ENCODE results near the gene PPCDC.
"Not testable (repeated sequence)": the region's sequence is repeated elsewhere in the genome, so short reads cannot be mapped to it uniquely, and the experiment has no call there.

The PPCDC gene

DNA sequence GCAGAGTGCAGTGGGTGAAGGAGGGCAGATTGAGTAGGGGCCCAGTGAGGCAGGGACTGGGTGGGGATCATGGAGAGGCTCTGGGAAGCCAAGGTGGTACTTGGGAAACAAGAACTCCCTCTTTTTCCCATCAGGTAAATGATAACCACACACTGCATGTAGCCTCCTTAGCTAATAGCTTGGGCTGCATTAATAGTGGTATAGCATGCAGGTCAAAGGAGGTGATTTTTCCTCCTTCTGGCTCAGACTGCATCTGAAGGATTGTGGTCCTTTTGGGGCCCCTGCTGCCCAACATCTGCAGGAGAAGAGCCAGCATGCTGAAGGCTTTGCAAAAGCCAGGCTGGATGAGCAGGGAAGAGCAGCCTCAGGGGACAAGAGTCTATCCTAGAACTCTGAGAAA is 45.4 kb downstream of the PPCDC start:
- no peak for DNase-seq (ENCODE audit: low spot score)

GRCh38 chr15:75069301-75069925 is 46.0 kb downstream of the PPCDC start:
- DNase-seq (ENCODE audit: low spot score): no peak

GRCh38 chr15:75070674-75071073 is 47.3 kb downstream of the PPCDC start:
- DNase-seq (ENCODE audit: low spot score): no peak

- DNase-seq (ENCODE audit: low spot score): no peak
These were observed 49.8 kb downstream of the PPCDC start for GRCh38 chr15:75073197-75073596.

GRCh38 chr15:75076277-75076676 is 52.9 kb downstream of the PPCDC start:
- no peak for DNase-seq (ENCODE audit: low spot score)

- not testable (repeated sequence) for DNase-seq (ENCODE audit: low spot score)
These were observed 54.2 kb downstream of the PPCDC start for GRCh38 chr15:75077551-75077961.

GRCh38 chr15:75081150-75081549 is 57.8 kb downstream of the PPCDC start:
- no peak for DNase-seq (ENCODE audit: low spot score)

GRCh38 chr15:75082689-75083088 is 59.3 kb downstream of the PPCDC start:
- no peak for DNase-seq (ENCODE audit: low spot score)

- not testable (repeated sequence) for DNase-seq (ENCODE audit: low spot score)
These were observed 62.3 kb downstream of the PPCDC start for GRCh38 chr15:75085708-75086107.

- no peak for DNase-seq (ENCODE audit: low spot score)
These were observed 66.3 kb downstream of the PPCDC start for GRCh38 chr15:75089456-75090387.

GRCh38 chr15:75090388-75090734 is 67.0 kb downstream of the PPCDC start:
- peak; percentile 18 for DNase-seq (ENCODE audit: low spot score)

DNA sequence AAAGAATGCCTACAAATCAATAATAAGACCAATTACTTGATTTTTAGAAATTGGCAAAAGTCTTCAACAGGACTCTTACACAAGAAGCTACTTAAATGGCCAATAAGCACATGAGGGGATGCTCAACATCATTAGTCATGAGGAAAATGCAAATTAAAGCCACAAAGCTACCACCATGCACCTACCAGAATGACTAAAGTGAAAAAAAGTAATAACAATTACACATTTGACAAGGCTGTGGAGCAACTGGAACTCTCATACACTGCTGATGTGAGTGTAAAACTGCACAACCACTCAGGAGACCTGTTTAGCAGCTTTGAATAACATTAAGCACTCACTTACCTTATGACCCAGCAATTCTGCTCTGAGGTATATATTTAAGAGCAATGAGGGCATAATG is 68.4 kb downstream of the PPCDC start:
- DNase-seq (ENCODE audit: low spot score): no peak

DNA sequence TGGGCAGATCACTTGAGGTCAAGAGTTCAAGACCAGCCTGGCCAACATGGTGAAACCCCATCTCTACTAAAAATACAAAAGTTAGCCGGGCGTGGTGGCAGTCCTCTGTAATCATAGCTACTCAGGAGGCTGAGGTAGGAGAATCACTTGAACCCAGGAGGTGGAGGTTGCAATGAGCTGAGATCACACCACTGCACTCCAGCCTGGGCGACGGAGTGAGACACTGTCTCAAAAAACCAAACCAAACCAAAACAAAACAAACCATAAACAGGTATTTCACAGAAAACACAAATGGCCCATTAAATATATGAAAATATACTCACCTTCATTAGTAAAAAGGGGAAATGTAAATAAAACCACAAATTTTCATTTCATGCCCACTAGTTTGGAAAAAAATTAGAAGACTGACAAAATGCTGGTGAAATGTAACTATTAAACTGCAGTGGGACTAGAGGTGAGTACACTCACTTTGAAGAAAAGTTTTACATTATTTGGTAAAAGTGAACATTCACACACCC is 71.6 kb downstream of the PPCDC start:
- not testable (repeated sequence) for DNase-seq (ENCODE audit: low spot score)

- no peak for DNase-seq (ENCODE audit: low spot score)
These were observed 72.2 kb downstream of the PPCDC start for GRCh38 chr15:75095594-75095993.

GRCh38 chr15:75097939-75098338 is 74.5 kb downstream of the PPCDC start:
- DNase-seq (ENCODE audit: low spot score): no peak

DNA sequence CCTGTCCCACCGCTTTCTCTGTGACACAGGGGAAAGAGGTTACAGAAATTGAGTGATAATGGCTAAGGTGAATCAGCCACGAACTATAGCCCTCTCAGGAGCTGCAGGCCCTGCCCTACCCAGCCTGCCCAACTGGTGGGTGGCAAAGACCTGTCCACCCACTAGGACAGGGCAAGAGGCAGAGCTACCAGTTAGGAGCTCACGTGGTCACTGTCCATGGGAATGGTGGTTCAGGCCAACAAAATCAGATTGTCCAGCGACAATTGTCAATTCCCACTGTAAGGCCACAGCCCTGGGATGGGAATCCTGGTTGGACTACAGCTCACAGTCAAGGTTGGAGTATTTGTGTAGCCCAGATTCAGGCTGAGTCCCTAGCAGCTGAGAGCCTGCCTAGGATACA is 75.0 kb downstream of the PPCDC start:
- DNase-seq (ENCODE audit: low spot score): no peak

Measured in RKO (cell line).